Hepatocyte (in vitro differentiated cells): ENCODE results near the gene GPX4. TPM values are rescaled to one million over a fixed set of nuclear protein-coding genes. Genes with fewer than 3 reads are reported as not detected.

Source experiments
- DNase-seq: peaks from one replicate; pipeline ENCODE4 v3.0.0-alpha.2; 2016; ENCODE audit warnings: low spot score
- H2AFZ ChIP-seq: fragments of 200-600 bp; sonication (generic); 2 replicates; pipeline ENCODE4 v1.6.0; 2016; ENCODE audit warnings: antibody characterized with exemption, mild to moderate bottlenecking
- H3K27ac ChIP-seq: fragments of 200-600 bp; sonication (generic); 2 replicates; pipeline ENCODE4 v1.5.1; 2016; ENCODE audit warnings: mild to moderate bottlenecking
- H3K27me3 ChIP-seq: fragments of 200-600 bp; sonication (generic); 2 replicates; pipeline ENCODE4 v1.6.1; 2016
- H3K36me3 ChIP-seq: fragments of 200-600 bp; sonication (generic); replicated peaks from 2 replicates; pipeline ENCODE4 v1.5.1; 2016; ENCODE audit warnings: low read depth; ENCODE audit not compliant: insufficient read depth
- H3K4me1 ChIP-seq: fragments of 200-600 bp; sonication (generic); 2 replicates; pipeline ENCODE4 v1.5.1; 2016; ENCODE audit warnings: mild to moderate bottlenecking, moderate library complexity; ENCODE audit not compliant: insufficient read depth
- H3K4me2 ChIP-seq: fragments of 200-600 bp; sonication (generic); 2 replicates; pipeline ENCODE4 v1.6.0; 2016
- H3K4me3 ChIP-seq: fragments of 200-600 bp; sonication (generic); 2 replicates; pipeline ENCODE4 v1.5.1; 2016; ENCODE audit warnings: mild to moderate bottlenecking
- H3K79me2 ChIP-seq: fragments of 200-600 bp; sonication (generic); 2 replicates; pipeline ENCODE4 v1.6.0; 2017; ENCODE audit warnings: mild to moderate bottlenecking
- H3K9me2 ChIP-seq: fragments of 200-600 bp; sonication (generic); replicated peaks from 2 replicates; pipeline ENCODE4 v1.6.0; 2017; ENCODE audit warnings: mild to moderate bottlenecking; ENCODE audit not compliant: insufficient read depth
- H3K9me3 ChIP-seq: fragments of 200-600 bp; sonication (generic); 2 replicates; pipeline ENCODE4 v1.5.1; 2016; ENCODE audit warnings: low read depth, mild to moderate bottlenecking
- H4K20me1 ChIP-seq: fragments of 200-600 bp; sonication (generic); 2 replicates; pipeline ENCODE4 v1.6.0; 2016; ENCODE audit warnings: mild to moderate bottlenecking; ENCODE audit not compliant: insufficient read depth, poor library complexity, severe bottlenecking
- EZH2 ChIP-seq: fragments of 200-600 bp; sonication (generic); IDR thresholded peaks from 2 replicates; pipeline ENCODE4 v1.6.1; 2016; ENCODE audit warnings: antibody characterized with exemption, mild to moderate bottlenecking, borderline replicate concordance
- EZH2phosphoT487 ChIP-seq: fragments of 200-600 bp; sonication (generic); IDR thresholded peaks from one replicate; pipeline ENCODE4 v1.6.1; 2018; ENCODE audit warnings: antibody characterized with exemption, mild to moderate bottlenecking, low read depth, moderate library complexity; ENCODE audit not compliant: unreplicated experiment, severe bottlenecking
- WGBS: methylation state at CpG from one replicate; pipeline ENCODE4 v1.1.6; 2016; ENCODE audit warnings: low lambda C conversion rate; ENCODE audit errors: missing lambda C conversion rate; 5-methylcytosine and 5-hydroxymethylcytosine counted together
- polyA plus RNA-seq: library from polyadenylated mRNA; unstranded; fragments of >200 nt; fragmentation: Nextera tagmentation; extraction: Ambion mirVana; gene quantifications from 2 replicates; pipeline ENCODE4 v1.2.1, GENCODE V29; 2016
- total RNA-seq: library from RNA; depleted of rRNA; stranded (reverse); fragments of >200 nt; gene quantifications from 2 replicates; pipeline ENCODE4 v1.2.3, GENCODE V29; 2014
- TF ChIP-seq, protein P1 (sequence below): fragments of 200-600 bp; sonication (generic); IDR thresholded peaks from 2 replicates; pipeline ENCODE4 v1.5.1; 2016; ENCODE audit warnings: antibody characterized with exemption, mild to moderate bottlenecking; ENCODE audit not compliant: poor library complexity

GPX4 gene
- total and polyA plus RNA-seq, 2 experiments from 2014 or later = 539 to 735 TPM

DNA sequence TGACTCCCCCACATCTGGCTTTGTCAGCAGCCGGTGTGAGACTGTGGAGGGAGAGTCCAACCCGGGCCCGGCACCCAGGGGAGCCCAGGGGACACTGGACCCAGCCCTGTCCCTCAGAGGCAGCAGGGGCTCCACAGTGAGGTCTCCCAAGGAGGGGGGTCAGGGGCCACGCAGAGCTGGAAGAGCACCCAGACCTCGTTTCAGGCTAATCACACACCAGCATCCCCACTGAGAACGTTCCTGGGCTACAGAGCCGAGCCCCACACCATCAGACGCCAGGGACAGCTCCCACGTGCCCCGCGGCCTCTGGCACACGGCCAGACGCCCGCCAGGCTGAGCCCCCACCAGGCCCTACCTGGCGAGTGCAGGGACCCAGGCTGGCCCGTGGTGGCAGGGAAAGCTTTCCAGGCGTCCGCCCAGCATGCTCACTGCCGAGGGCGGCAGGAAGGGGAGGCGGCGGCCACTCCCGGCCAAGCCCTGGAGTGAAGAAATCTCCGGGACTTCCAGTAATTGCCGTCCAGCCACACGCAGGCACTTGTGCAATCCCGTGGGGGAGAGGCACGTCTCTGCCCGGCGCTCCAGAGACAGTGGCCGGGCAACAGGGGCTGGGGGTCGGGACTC is 51.0 kb downstream of the GPX4 start:
- Histone ChIP-seq H4K20me1 (peaks cover 15% of the 10 kb centered on the region), H3K27ac (peak overlapping the region; percentile 97), H3K36me3 (no peaks in the 10 kb centered on the region), H2AFZ (no peak overlapping the region), H3K4me3 (no peak overlapping the region), H3K9me2 (no peaks in the 10 kb centered on the region), H3K4me1 (peaks cover 9% of the 10 kb centered on the region), H3K4me2 (peak overlapping the region; percentile 68), H3K27me3 (no peaks in the 10 kb centered on the region), H3K79me2 (peaks cover 34% of the 10 kb centered on the region), H3K9me3 (no peaks in the 10 kb centered on the region)
- DNase-seq = peak; percentile 86
- TF ChIP-seq, protein P1, sequence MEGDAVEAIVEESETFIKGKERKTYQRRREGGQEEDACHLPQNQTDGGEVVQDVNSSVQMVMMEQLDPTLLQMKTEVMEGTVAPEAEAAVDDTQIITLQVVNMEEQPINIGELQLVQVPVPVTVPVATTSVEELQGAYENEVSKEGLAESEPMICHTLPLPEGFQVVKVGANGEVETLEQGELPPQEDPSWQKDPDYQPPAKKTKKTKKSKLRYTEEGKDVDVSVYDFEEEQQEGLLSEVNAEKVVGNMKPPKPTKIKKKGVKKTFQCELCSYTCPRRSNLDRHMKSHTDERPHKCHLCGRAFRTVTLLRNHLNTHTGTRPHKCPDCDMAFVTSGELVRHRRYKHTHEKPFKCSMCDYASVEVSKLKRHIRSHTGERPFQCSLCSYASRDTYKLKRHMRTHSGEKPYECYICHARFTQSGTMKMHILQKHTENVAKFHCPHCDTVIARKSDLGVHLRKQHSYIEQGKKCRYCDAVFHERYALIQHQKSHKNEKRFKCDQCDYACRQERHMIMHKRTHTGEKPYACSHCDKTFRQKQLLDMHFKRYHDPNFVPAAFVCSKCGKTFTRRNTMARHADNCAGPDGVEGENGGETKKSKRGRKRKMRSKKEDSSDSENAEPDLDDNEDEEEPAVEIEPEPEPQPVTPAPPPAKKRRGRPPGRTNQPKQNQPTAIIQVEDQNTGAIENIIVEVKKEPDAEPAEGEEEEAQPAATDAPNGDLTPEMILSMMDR = no peak
- no peak for TF ChIP-seq EZH2phosphoT487
- no peak for TF ChIP-seq EZH2
- 63% methylated on average over 32 of the region's 32 CpGs for WGBS

DNA sequence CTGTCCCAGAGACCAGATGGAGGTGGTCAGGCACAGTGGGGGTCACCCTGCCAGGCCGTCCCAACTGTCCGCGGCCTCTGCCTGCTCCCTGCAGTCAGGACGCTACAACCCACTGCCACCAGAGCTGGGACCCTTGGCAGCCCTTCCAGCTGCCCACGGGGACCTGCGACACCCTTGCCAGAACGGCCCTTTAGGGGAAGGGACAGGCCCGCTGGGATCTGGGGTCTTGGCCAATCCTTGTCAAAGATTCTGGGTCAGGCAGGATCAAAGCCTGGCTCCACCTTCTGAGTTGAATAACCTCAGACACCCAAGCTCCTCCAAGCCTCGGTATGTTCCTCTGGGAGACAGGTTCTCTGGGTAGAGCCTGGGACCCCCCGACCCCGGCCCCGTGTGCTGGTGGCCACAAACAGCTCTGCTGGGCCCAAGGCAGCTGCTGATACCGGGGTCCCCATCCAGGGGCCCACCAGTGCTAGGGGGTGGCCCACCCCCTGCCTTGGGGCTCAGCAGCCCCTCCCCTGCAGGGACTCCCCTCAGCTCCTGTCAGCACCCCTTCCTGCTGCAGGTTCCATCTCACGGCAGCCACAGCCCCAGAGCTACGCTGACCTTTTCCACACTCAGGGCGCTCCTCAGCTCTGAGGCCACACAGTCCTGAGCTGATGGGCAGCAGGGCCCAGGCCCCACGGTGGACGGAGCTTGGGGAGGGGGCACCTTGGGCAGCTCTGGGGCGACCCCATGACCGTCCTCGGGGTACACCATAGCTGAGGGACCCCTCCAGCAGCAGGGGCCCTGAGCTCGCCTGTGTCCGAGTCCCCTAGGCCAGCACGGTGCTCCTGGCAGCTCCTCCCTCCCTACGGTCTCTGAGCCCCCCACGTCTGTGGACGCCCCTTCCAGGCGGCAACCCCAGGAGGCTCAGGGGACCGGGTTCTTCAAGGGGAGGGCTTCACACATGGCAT is 51.8 kb downstream of the GPX4 start:
- Histone ChIP-seq H3K79me2 (peaks cover 41% of the 10 kb centered on the region), H3K4me2 (peak overlapping the region; percentile 68), H3K9me3 (no peaks in the 10 kb centered on the region), H2AFZ (no peak overlapping the region), H3K4me3 (no peak overlapping the region), H3K36me3 (no peaks in the 10 kb centered on the region), H3K27me3 (no peaks in the 10 kb centered on the region), H3K27ac (peak overlapping the region; percentile 97), H3K9me2 (no peaks in the 10 kb centered on the region), H4K20me1 (peaks cover 15% of the 10 kb centered on the region), H3K4me1 (peaks cover 9% of the 10 kb centered on the region)
- no peak for DNase-seq
- TF ChIP-seq, protein P1 = no peak
- TF ChIP-seq EZH2 (no peak), EZH2phosphoT487 (no peak)
- 88% methylated on average over 25 of the region's 29 CpGs for WGBS

Other genes with a start within 250 kb of the GPX4 start
- gene CFD, start 244.3 kb upstream of the GPX4 start, total RNA-seq = 3.3 and 9.0 TPM in 2 replicates
- 8.2 and 11.2 TPM in 2 replicates for gene CFD, start 244.3 kb upstream of the GPX4 start, polyA plus RNA-seq
- gene MED16, start 210.8 kb upstream of the GPX4 start, total RNA-seq = 24.4 and 32.1 TPM in 2 replicates
- 80.9 and 111 TPM in 2 replicates for gene MED16, start 210.8 kb upstream of the GPX4 start, polyA plus RNA-seq
- not detected in 2 replicates for gene RNU6-9, start 210.5 kb upstream of the GPX4 start, total RNA-seq
- not detected in 2 replicates for gene RNU6-9, start 210.5 kb upstream of the GPX4 start, polyA plus RNA-seq
- gene R3HDM4, start 190.8 kb upstream of the GPX4 start, total RNA-seq = 42.2 and 44.1 TPM in 2 replicates
- gene R3HDM4, start 190.8 kb upstream of the GPX4 start, polyA plus RNA-seq = 86.6 and 88.2 TPM in 2 replicates
- 1.3 and 1.4 TPM in 2 replicates for gene KISS1R, start 186.7 kb upstream of the GPX4 start, total RNA-seq
- 2.1 and 4.2 TPM in 2 replicates for gene KISS1R, start 186.7 kb upstream of the GPX4 start, polyA plus RNA-seq
- gene ARID3A, start 178.0 kb upstream of the GPX4 start, total RNA-seq = 95.9 and 122 TPM in 2 replicates
- gene ARID3A, start 178.0 kb upstream of the GPX4 start, polyA plus RNA-seq = 180 and 203 TPM in 2 replicates
- 57.8 and 60.0 TPM in 2 replicates for gene WDR18, start 119.6 kb upstream of the GPX4 start, total RNA-seq
- 160 and 169 TPM in 2 replicates for gene WDR18, start 119.6 kb upstream of the GPX4 start, polyA plus RNA-seq
- 0.30 and 0.64 TPM in 2 replicates for gene GRIN3B, start 103.6 kb upstream of the GPX4 start, total RNA-seq
- 0.48 and 0.49 TPM in 2 replicates for gene GRIN3B, start 103.6 kb upstream of the GPX4 start, polyA plus RNA-seq
- gene TMEM259, start 82.9 kb upstream of the GPX4 start, total RNA-seq = 108 and 169 TPM in 2 replicates
- gene TMEM259, start 82.9 kb upstream of the GPX4 start, polyA plus RNA-seq = 311 and 383 TPM in 2 replicates
- gene RNU6-2, start 82.5 kb upstream of the GPX4 start, total RNA-seq = not detected in 2 replicates
- not detected in 2 replicates for gene RNU6-2, start 82.5 kb upstream of the GPX4 start, polyA plus RNA-seq
- 88.5 and 115 TPM in 2 replicates for gene CNN2, start 77.4 kb upstream of the GPX4 start, total RNA-seq
- 229 and 247 TPM in 2 replicates for gene CNN2, start 77.4 kb upstream of the GPX4 start, polyA plus RNA-seq
- gene ABCA7, start 63.9 kb upstream of the GPX4 start, total RNA-seq = 8.2 and 17.8 TPM in 2 replicates
- 26.8 and 38.1 TPM in 2 replicates for gene ABCA7, start 63.9 kb upstream of the GPX4 start, polyA plus RNA-seq
- 11.0 and 12.9 TPM in 2 replicates for gene ARHGAP45, start 36.8 kb upstream of the GPX4 start, total RNA-seq
- gene ARHGAP45, start 36.8 kb upstream of the GPX4 start, polyA plus RNA-seq = 16.0 and 18.3 TPM in 2 replicates
- 126 and 170 TPM in 2 replicates for gene POLR2E, start 8.6 kb upstream of the GPX4 start, total RNA-seq
- 326 and 328 TPM in 2 replicates for gene POLR2E, start 8.6 kb upstream of the GPX4 start, polyA plus RNA-seq
- gene SBNO2, start 70.3 kb downstream of the GPX4 start, total RNA-seq = 15.2 and 15.6 TPM in 2 replicates
- gene SBNO2, start 70.3 kb downstream of the GPX4 start, polyA plus RNA-seq = 12.7 and 16.2 TPM in 2 replicates
- 48.9 and 53.3 TPM in 2 replicates for gene STK11, start 101.8 kb downstream of the GPX4 start, total RNA-seq
- gene STK11, start 101.8 kb downstream of the GPX4 start, polyA plus RNA-seq = 73.8 and 76.6 TPM in 2 replicates
- gene CBARP, start 134.0 kb downstream of the GPX4 start, total RNA-seq = 1.1 and 4.2 TPM in 2 replicates
- 7.1 and 10.7 TPM in 2 replicates for gene CBARP, start 134.0 kb downstream of the GPX4 start, polyA plus RNA-seq
- gene ATP5F1D, start 137.8 kb downstream of the GPX4 start, total RNA-seq = 54.0 and 64.1 TPM in 2 replicates
- 291 and 297 TPM in 2 replicates for gene ATP5F1D, start 137.8 kb downstream of the GPX4 start, polyA plus RNA-seq
- gene MIDN, start 144.6 kb downstream of the GPX4 start, total RNA-seq = 28.7 and 30.1 TPM in 2 replicates
- gene MIDN, start 144.6 kb downstream of the GPX4 start, polyA plus RNA-seq = 94.6 and 98.4 TPM in 2 replicates
- gene CIRBP, start 165.3 kb downstream of the GPX4 start, total RNA-seq = 212 and 361 TPM in 2 replicates
- 202 and 261 TPM in 2 replicates for gene CIRBP, start 165.3 kb downstream of the GPX4 start, polyA plus RNA-seq
- 25.5 TPM in 2 replicates for gene FAM174C, start 171.5 kb downstream of the GPX4 start, total RNA-seq
- gene FAM174C, start 171.5 kb downstream of the GPX4 start, polyA plus RNA-seq = 79.9 and 89.5 TPM in 2 replicates
- gene EFNA2, start 181.9 kb downstream of the GPX4 start, total RNA-seq = 11.0 and 14.2 TPM in 2 replicates
- 1.3 and 1.8 TPM in 2 replicates for gene EFNA2, start 181.9 kb downstream of the GPX4 start, polyA plus RNA-seq